ENCODE data around the gene TSC2.
"Not testable (repeated sequence)": the region's sequence is repeated elsewhere in the genome, so short reads cannot be mapped to it uniquely, and the experiment has no call there.

TSC2 gene

DNA sequence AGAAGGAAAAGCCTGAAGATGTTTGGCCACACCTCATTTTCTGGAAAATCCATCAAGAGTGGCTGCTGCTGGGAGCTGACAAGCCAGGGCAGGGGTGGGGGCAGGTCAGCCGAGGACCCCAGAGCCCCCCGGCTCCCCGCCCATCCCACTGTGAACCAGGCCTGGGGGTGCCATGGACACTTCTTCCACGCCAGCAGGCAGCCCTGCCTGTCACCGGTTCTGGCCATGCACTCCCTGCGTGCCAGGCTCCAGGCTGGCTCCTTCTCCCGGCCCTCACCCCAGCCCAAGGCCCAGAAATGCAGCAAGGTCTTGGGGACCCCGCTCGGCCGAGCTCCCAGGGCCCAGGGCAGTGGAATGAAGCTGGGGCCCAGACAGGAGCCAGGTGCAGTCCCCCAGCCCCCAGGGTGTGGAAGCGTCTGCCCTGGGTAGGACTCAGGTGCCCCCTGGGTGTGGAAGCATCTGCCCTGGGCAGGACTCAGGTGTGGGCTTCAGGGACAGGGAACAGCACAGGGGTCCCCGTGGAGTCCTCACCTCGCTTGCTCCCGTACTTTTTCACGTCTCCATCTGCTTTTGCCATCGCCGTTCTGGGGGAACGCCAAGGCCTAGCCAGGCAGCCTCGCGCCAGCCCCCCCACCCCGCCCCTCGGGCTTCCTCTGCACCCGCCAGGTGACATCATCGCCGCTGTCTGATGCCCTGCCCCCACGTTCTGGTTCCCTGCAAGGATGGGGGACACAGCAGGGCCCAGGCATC, 75.3 kb downstream of the TSC2 start:
- not testable (repeated sequence) for DNase-seq (ENCODE audit: low read depth)

DNA sequence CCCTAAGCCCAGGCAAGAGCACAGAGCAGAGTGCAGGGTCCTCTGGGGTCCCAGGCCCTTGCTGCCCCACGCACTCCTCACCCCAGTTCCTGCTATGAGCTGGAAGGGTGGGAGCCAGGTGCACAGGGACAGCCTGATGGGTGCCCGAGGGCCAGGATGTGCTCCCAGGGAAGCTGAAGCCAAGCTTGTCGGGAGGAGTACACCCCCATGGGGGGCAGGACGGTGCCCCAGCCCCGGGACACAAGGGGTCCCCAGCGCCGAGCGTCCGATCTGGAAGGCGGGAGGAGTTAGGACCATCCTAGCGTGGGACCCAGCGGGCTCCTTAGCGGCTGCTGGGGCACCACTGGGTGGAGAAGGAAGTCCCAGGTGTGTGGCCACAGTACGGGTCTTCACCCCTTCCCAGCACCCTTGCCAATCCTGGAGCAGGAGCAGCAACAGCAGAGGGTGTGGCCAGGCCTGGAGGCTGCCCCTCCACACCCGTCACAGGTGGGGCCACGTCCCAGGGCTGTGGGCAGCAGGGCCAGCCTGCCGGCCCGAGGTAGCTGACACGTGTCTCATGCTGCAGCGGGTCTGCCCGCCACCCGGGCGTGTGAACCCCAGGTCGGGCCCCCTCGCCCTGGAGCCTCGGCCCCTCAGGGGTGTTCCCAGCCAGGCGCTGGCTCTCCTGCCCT, 76.1 kb downstream of the TSC2 start:
- DNase-seq (ENCODE audit: low read depth), result not testable (repeated sequence)

DNA sequence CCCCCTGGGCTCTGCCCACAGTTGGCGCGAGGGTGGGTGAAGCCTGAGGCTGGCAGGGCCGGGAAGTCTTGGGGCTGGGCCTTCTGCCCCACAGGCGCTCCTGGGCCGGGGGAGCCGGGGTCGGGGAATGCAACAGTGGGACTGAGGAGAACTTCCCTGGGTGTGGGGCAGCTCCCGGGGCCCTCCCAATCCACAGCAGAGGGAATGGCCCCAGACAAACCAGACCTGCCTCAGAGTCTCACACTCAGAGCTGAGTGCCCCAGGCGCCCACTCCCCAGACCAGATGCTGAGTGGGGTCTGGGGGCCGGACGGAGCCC, 76.5 kb downstream of the TSC2 start:
- DNase-seq (ENCODE audit: low read depth), result not testable (repeated sequence)

GRCh38 chr16:2124694-2125444, 77.1 kb downstream of the TSC2 start:
- not testable (repeated sequence) for DNase-seq (ENCODE audit: low read depth)

- not testable (repeated sequence) for DNase-seq (ENCODE audit: low read depth)
Measured at GRCh38 chr16:2125609-2126008, 77.8 kb downstream of the TSC2 start.

DNA sequence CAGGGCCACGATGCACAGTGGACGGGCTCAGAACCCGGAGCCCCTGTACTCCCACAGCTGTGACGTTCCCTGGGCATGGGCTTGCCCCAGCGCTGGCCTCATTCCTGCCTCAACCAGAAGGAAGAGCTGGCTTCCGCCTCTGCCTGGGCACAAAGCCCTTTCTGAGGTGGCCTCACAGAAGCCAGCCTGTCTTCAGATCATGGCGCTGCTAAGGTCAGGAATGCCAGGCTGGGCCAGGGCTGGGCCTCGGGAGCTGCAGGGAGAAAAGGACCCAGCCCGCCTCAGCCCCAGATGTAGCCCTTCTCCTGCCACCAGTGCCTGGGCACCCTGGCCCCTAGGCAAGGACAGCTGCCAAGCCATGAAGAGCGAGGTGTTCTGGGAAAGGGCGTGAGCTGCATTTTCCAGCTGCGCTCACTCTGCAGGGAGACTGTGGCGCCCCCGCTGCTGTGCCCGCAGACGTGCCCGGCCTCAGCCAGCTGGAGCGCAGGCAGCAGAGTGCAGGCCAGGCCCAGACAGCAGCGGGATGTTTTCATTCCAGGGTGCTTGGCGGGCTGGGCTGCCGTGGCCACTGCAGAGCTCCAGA, 78.5 kb downstream of the TSC2 start:
- DNase-seq (ENCODE audit: low read depth), result not testable (repeated sequence)

DNA sequence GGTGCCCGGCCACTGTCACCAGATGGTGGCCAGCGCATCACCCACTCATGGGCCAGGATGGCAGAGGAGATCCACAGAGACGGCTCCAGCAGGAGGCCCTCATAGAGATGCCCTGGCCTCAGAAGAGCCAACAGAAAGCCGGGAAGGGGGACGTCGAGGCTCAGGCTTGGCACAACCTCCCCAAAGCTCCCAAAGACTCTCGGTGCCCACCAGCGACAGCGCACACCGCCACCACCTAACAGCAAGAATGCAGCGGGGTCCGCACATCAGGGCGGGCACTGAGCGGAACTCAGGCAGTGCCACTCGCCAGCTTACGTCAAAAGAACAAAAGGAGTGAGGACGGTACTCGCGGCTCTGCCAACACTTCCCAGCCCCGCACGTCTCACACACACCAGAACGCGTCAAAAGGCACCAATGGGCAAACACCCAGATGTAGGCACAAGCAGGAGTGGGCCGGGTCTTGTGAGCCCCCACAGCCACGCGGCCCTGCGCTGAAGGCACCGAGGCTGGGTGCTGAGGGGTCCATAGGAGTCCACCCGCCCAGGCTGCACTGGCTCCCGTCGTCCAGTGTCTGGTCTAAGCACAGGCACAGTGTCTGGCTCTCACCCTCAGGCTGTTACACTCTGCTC, 79.3 kb downstream of the TSC2 start:
- not testable (repeated sequence) for DNase-seq (ENCODE audit: low read depth)

- not testable (repeated sequence) for DNase-seq (ENCODE audit: low read depth)
Measured at GRCh38 chr16:2127630-2128280, 80.0 kb downstream of the TSC2 start.

GRCh38 chr16:2129251-2129650, 81.5 kb downstream of the TSC2 start:
- not testable (repeated sequence) for DNase-seq (ENCODE audit: low read depth)

DNA sequence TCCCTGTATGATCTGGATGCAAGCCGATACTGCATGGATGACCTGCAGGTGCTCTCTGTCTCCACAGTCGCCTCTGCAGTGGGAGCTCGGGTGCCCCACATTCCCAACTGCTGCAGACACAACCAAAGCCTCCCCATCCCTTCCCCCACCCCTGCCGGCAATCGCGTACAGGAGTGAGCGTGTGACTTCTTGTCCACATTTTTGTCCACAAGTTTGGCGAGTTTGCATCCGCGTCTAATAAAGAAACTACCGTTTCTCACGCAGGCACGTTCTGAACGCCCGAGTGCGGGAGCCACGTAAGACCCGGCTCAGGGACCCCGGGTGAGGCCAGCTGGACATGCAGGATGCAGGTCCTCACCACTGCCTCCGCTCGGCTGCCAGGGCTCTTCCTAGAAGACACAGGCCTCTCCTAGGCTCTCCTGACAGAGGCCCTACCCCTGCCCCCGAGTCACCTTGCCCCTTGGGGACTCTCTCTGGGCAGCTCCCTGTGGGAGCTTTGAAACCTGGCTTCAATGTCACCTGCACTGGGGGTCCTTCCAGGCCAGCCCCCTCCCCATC, 82.2 kb downstream of the TSC2 start:
- DNase-seq (ENCODE audit: low read depth), result not testable (repeated sequence)

DNA sequence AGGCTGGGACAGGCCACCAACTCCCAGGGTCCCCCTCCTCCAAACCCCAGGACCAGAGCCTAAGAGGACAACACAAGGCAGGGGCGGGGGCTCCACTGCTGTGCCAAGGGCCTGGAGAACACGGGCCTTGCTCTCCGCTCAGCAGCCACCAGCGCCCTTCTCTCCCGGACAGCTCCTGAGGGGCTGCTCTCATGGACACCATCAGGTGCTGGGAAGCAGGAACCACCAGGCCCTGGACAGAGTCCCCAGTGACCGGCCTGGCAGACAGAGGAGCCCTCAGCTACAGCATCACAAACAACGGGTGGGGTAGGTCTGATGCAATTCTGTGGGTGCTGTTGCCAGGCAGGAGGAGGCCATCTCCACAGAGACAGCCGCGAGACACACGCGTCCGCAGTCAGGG, 86.0 kb downstream of the TSC2 start:
- DNase-seq (ENCODE audit: low read depth), result not testable (repeated sequence)

DNA sequence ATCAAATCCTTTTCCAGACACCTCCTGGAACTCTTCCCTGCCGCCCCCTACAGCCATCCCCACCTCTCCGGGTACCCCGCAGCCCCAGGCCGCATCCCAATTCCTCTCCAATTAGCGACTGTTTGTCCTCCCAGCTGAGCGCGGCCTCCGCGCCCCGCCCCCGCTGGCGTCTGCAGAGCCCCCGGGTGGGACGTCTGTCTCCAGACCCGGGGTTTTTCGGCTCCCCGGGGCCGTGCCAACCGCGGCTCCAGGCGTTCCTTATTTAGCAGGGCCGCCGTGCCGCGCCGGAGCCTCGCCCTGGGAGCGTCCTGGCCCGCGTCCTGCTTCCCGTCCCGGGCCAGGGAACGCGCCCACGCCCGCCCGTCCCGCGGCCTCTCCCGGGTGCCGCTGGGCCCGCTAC, 87.3 kb downstream of the TSC2 start:
- not testable (repeated sequence) for DNase-seq (ENCODE audit: low read depth)

- peak; percentile 99 for DNase-seq (ENCODE audit: low read depth)
Measured at GRCh38 chr16:2135770-2136490, 88.1 kb downstream of the TSC2 start, which contains the start of gene PKD1. PKD1 (minus strand) TSS chr16:2135898; CDS start chr16:2135689, 209 bp downstream.

All from stimulated activated CD8-positive, alpha-beta memory T cell treated with anti-CD3 and anti-CD28 coated beads, Interleukin-15, amount 100 ng/mL, for 24 hours (primary cell).